HepG2 (cell line): ENCODE data around the gene RAMP3. TPM values are rescaled to one million over a fixed set of nuclear protein-coding genes. Genes with fewer than 3 reads are reported as not detected.

ENCODE experiments used
- AKAP8 ChIP-seq: sonication (generic); formaldehyde crosslinking; IDR thresholded peaks from 2 replicates; pipeline ENCODE4 v1.5.1; 2020; ENCODE audit warnings: mild to moderate bottlenecking, missing genetic modification reagents
- CENPX ChIP-seq: sonication (generic); formaldehyde crosslinking; IDR thresholded peaks from 2 replicates; pipeline ENCODE4 v1.9.0; 2021; ENCODE audit warnings: mild to moderate bottlenecking, missing genetic modification reagents, moderate library complexity
- MZF1 ChIP-seq: sonication (generic); formaldehyde crosslinking; IDR thresholded peaks from 2 replicates; pipeline ENCODE4 v1.8.1; 2023; ENCODE audit warnings: mild to moderate bottlenecking, missing genetic modification reagents, borderline replicate concordance
- RFX3 ChIP-seq: IDR thresholded peaks from 2 replicates; pipeline ENCODE4 v1.6.1; 2016; ENCODE audit warnings: missing biosample characterization, missing genetic modification reagents
- SMARCC2 ChIP-seq: fragments of 450-650 bp; IDR thresholded peaks from 2 replicates; pipeline ENCODE4 v1.6.1; 2017; ENCODE audit warnings: antibody characterized with exemption, mild to moderate bottlenecking
- XRCC5 ChIP-seq: fragments of 200-400 bp; formaldehyde crosslinking; optimal IDR thresholded peaks from 2 replicates; pipeline ENCODE3; 2017; ENCODE audit warnings: mild to moderate bottlenecking, low read length
- ZFP37 ChIP-seq: sonication (generic); formaldehyde crosslinking; IDR thresholded peaks from 2 replicates; pipeline ENCODE4 v1.4.0; 2020; ENCODE audit warnings: missing genetic modification reagents, borderline replicate concordance
- ZNF207 ChIP-seq: fragments of 450-650 bp; IDR thresholded peaks from 2 replicates; pipeline ENCODE4 v1.6.1; 2016; ENCODE audit warnings: antibody characterized with exemption, borderline replicate concordance
- ZNF251 ChIP-seq: sonication (generic); formaldehyde crosslinking; IDR thresholded peaks from 2 replicates; pipeline ENCODE4 v1.9.0; 2021; ENCODE audit warnings: mild to moderate bottlenecking, missing genetic modification reagents
- ZNF282 ChIP-seq: fragments of 450-650 bp; IDR thresholded peaks from 2 replicates; pipeline ENCODE4 v1.6.1; 2018; ENCODE audit not compliant: partially characterized antibody
- ZNF850 ChIP-seq: sonication (generic); formaldehyde crosslinking; conservative IDR thresholded peaks from 2 replicates; pipeline ENCODE4 v1.9.0; 2021; ENCODE audit warnings: mild to moderate bottlenecking, missing genetic modification reagents
- polyA plus RNA-seq, 8 experiments: library from polyadenylated mRNA; depleted of rRNA in 3 of 8; stranded (reverse) in 7 of 8; unstranded in 1 of 8; fragments of >200 nt; fragmentation: Illumina TruSeq in 4 of 8; extraction: Trizol in 4 of 8; gene quantifications; 2 replicates each; pipeline versions ENCODE4 v1.2.1 to v1.2.3, GENCODE V29; 2011 to 2016; ENCODE audit warnings: low read depth in 4 of 8, missing spikeins in 1 of 8, mixed read lengths in 1 of 8; ENCODE audit not compliant: insufficient read depth in 1 of 8
- total RNA-seq, 5 experiments: library from RNA; depleted of rRNA; stranded (reverse); fragments of >200 nt; fragmentation: Illumina TruSeq; extraction: Trizol; gene quantifications; 2 replicates each; pipeline ENCODE4 v1.2.3, GENCODE V29; 2016; ENCODE audit warnings: low read depth in 1 of 5
- TF ChIP-seq, protein P1 (sequence below): sonication (generic); formaldehyde crosslinking; IDR thresholded peaks from 2 replicates; pipeline ENCODE4 v1.4.0; 2020; ENCODE audit warnings: mild to moderate bottlenecking, missing genetic modification reagents
- TF ChIP-seq, protein P2 (sequence below), 2 experiments: sonication (generic) in 1 of 2; formaldehyde crosslinking in 1 of 2; IDR thresholded peaks; 2 replicates each; pipeline versions ENCODE4 v1.6.1 to v1.9.0; 2014 to 2022; ENCODE audit warnings: antibody characterized with exemption in 1 of 2, borderline replicate concordance in 1 of 2, inconsistent platforms in 1 of 2, low read depth in 1 of 2, missing genetic modification reagents in 1 of 2
- TF ChIP-seq, protein P3 (sequence below): sonication (generic); formaldehyde crosslinking; IDR thresholded peaks from 2 replicates; pipeline ENCODE4 v1.8.1; 2023; ENCODE audit warnings: missing genetic modification reagents, inconsistent platforms, borderline replicate concordance
- TF ChIP-seq, protein P4 (sequence below): sonication (generic); formaldehyde crosslinking; IDR thresholded peaks from 2 replicates; pipeline ENCODE4 v1.5.1; 2020; ENCODE audit warnings: missing genetic modification reagents, mild to moderate bottlenecking, borderline replicate concordance

The RAMP3 gene
- total and polyA plus RNA-seq, 2 of the 13 experiments (the other 11 are each of a cell fraction or from before 2014, with no cell fraction given), result not detected

DNA sequence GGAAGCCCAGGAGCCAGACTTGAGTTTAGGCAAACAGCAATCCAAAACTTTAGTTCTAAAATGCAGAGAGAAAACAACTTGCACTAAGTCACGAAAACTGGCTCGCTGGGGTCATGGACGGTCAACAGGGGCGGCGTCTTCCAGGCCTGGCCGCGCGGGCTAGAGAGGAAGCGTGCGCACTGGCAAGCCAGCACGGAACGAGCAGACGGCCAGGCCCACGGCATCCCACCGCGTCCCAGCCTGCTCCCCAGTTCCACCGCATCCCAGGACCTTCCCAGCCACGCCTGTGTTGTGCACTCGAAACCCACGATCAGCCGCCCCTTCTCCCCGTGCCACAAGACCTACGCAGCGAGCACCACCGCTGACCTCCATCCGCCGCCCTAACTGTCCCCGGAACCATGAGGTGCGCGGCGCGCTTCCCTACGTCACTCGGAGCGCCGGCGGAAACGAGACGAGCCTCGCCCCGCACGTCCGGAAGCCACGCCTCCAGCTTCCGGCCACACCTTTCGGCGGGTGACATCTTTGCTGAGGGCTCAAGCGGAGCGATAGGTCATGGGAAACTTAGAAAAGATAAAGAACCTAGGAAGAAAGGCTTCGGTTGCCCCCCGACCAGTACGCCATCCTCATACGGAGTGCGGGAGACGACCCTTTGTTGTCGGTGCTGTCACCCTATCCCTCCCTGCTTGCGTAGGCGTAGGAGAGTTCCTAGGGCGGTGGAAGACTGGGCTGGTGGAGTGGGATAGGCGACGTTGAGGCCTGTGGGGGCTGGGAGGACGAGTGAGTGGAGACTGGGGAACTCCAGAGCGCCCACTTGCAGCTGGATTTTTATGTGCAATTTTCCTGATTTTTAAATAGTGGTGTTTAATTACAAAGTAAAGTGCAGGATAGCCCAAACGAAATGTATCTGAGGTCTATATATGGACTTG lies 46.0 kb upstream of the RAMP3 start, which contains the start of gene TBRG4 (continued):
- TF ChIP-seq RFX3 (CRISPR knock-in tag) (no peak), ZFP37 (CRISPR knock-in tag) (peak; percentile 82; the same call in 1 of the 2 replicates), XRCC5 (no peak), ZNF850 (no peak), SMARCC2 (no peak), AKAP8 (CRISPR knock-in tag) (peak; percentile 77), ZNF282 (no peak), CENPX (no peak), ZNF251 (no peak), ZNF207 (no peak), MZF1 (no peak)
- TF ChIP-seq, protein P1, sequence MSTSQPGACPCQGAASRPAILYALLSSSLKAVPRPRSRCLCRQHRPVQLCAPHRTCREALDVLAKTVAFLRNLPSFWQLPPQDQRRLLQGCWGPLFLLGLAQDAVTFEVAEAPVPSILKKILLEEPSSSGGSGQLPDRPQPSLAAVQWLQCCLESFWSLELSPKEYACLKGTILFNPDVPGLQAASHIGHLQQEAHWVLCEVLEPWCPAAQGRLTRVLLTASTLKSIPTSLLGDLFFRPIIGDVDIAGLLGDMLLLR (CRISPR knock-in tag), result peak; percentile 98
- TF ChIP-seq, protein P2, sequence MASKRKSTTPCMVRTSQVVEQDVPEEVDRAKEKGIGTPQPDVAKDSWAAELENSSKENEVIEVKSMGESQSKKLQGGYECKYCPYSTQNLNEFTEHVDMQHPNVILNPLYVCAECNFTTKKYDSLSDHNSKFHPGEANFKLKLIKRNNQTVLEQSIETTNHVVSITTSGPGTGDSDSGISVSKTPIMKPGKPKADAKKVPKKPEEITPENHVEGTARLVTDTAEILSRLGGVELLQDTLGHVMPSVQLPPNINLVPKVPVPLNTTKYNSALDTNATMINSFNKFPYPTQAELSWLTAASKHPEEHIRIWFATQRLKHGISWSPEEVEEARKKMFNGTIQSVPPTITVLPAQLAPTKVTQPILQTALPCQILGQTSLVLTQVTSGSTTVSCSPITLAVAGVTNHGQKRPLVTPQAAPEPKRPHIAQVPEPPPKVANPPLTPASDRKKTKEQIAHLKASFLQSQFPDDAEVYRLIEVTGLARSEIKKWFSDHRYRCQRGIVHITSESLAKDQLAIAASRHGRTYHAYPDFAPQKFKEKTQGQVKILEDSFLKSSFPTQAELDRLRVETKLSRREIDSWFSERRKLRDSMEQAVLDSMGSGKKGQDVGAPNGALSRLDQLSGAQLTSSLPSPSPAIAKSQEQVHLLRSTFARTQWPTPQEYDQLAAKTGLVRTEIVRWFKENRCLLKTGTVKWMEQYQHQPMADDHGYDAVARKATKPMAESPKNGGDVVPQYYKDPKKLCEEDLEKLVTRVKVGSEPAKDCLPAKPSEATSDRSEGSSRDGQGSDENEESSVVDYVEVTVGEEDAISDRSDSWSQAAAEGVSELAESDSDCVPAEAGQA (IDR thresholded peaks at IDR 0.05; ENCODE audit: low read depth), result peak; percentile 96
- TF ChIP-seq, protein P2 (CRISPR knock-in tag; IDR thresholded peaks at IDR 0.05; ENCODE audit: borderline replicate concordance), result 0 out of 2 replicates have a peak, but pooled peaks have one; percentile 58
- TF ChIP-seq, protein P3, sequence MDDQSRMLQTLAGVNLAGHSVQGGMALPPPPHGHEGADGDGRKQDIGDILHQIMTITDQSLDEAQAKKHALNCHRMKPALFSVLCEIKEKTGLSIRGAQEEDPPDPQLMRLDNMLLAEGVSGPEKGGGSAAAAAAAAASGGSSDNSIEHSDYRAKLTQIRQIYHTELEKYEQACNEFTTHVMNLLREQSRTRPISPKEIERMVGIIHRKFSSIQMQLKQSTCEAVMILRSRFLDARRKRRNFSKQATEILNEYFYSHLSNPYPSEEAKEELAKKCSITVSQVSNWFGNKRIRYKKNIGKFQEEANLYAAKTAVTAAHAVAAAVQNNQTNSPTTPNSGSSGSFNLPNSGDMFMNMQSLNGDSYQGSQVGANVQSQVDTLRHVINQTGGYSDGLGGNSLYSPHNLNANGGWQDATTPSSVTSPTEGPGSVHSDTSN (CRISPR knock-in tag), result no peak
- TF ChIP-seq, protein P4, sequence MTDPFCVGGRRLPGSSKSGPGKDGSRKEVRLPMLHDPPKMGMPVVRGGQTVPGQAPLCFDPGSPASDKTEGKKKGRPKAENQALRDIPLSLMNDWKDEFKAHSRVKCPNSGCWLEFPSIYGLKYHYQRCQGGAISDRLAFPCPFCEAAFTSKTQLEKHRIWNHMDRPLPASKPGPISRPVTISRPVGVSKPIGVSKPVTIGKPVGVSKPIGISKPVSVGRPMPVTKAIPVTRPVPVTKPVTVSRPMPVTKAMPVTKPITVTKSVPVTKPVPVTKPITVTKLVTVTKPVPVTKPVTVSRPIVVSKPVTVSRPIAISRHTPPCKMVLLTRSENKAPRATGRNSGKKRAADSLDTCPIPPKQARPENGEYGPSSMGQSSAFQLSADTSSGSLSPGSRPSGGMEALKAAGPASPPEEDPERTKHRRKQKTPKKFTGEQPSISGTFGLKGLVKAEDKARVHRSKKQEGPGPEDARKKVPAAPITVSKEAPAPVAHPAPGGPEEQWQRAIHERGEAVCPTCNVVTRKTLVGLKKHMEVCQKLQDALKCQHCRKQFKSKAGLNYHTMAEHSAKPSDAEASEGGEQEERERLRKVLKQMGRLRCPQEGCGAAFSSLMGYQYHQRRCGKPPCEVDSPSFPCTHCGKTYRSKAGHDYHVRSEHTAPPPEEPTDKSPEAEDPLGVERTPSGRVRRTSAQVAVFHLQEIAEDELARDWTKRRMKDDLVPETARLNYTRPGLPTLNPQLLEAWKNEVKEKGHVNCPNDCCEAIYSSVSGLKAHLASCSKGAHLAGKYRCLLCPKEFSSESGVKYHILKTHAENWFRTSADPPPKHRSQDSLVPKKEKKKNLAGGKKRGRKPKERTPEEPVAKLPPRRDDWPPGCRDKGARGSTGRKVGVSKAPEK (CRISPR knock-in tag), result no peak
